GM21619 (cell line): ENCODE data around the gene HDGFL3.
"Not testable (repeated sequence)": the region's sequence is repeated elsewhere in the genome, so short reads cannot be mapped to it uniquely, and the experiment has no call there.

Experiments
- ATAC-seq: cut with Tn5 transposase; IDR thresholded peaks from one replicate; pipeline ENCODE4 v1.9.1; 2021; ENCODE audit not compliant: unreplicated experiment

The HDGFL3 gene

GRCh38 chr15:83104141-83104540 is 103.5 kb downstream of the HDGFL3 start:
- no peak for ATAC-seq

DNA sequence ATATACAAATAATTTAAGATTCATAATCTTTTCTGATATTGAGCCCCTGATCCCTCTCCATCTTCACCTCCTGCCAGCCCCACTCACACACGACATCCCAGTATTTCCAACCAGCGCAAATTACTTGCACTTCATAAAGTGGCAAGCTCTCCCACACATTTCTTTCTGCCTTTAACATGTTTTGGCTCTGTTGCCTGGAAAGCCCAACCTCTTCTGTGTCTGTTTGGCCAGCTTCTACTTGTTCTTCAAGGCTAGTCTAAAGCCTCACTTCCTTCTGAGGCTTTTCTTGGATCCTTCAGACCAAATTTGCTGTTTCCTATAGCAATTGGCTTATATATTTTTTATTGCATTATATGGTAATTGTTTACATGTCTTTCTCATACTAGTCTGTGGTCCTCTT is 105.3 kb downstream of the HDGFL3 start:
- no peak for ATAC-seq

DNA sequence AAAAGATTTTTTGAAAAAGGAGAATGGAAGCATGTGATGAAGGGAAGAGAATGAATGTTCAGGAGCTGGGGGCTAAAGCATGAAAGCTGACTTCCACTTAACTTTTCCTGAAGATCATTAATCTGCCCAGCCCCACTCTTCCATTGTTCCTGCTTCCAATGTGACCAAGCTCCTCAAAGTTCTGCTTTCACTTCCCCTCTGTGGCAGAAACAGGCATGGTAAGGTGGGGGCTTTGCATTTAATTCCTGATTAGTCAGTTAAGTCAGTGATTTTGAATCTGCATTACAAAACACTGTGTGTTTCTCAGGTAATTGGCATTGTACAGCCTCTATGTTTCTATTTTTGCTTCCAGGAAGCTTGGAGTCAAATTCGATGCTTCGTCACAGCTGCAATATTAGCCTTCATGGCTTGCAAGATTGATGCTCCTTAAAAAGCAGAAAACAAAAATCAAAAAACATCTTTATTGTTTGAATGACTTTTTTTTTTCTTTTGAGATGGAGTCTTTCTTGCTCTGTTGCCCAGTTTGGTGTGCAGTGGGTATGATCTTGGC is 107.5 kb downstream of the HDGFL3 start:
- ATAC-seq, result no peak

DNA sequence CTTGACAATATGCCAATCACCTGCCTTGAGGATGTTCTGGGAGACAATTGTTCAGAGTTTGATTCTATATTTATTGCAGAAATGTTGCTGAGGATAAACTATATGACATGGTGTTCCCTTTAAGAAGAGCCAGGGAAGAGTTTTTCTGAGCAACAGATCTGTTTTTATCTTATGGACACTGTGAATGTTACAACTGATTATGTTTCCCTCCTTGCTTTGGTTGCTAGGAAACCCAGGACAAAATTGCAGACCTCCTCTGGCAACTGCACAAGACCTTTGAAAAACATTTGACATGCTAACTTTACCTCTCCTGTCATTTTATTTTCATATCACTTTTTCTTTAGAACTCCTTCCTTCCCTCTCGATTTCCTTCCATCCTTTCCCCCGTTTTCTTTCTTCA is 108.3 kb downstream of the HDGFL3 start:
- ATAC-seq, result no peak

- ATAC-seq, result no peak
Measured at GRCh38 chr15:83098079-83098478, 109.5 kb downstream of the HDGFL3 start.

DNA sequence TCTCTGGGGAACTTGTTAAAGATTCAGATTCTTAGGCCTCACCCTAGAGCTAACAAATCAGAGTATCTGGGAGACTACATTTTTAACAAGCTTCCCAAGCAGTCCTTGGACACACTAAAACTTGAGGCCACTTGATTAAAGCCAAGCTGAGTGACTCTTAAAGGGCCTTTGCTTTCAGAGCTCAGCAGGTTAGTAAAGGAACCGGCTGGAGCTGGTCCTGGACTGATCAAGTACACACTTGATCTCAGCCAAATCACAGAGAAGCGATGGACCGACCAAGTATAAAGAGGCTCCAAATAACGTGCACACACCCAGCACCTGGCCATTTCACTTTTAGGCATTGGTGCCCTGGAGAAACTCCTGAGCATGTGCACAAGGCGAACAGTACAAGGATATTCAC is 113.0 kb downstream of the HDGFL3 start:
- ATAC-seq, result no peak

DNA sequence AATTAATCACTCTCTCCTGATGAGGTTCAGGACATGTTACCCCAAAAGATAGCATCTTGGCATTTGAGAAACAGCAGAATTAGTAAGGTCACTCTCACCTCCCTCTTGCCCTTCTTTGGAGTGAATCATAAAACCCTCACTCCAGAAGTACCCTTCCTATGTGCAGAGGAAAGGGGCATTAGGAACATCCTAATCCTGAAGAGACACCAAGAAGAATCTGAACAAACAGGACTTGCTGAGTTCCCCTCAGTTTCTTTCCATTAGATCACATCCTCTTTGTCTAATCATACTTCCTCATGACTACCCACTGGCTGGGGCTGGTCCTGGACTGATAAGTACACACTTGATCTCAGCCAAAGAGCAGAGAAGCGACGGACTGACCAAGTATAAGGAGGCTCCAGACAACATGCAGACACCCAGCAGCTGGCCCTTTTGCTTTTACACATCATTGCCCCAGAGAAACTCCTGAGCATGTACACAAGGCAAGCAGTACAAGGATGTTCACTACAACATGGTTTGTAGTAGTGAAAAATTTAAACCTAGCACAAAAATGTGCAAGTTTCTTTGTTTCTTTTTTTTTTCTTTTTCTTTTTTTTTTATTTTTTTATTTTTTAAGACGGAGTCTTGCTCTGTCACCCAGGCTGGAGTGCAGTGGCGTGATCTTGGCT is 115.2 kb downstream of the HDGFL3 start:
- ATAC-seq, result peak; percentile 84

DNA sequence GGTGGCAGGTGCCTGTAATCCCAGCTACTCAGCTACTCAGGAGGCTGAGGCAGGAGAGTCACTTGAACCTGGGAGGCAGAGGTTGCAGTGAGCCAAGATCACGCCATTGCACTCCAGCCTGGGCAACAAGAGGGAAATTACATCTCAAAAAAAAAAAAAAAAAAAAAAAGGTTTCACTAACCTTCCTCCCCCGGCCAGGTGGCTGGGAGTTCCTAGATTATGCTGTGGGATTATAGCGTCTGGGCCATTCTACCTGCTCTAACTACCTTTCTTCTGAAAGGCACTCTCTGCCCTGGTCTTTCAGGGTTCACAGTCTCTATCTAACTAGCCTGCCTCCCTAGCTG is 115.7 kb downstream of the HDGFL3 start:
- not testable (repeated sequence) for ATAC-seq

DNA sequence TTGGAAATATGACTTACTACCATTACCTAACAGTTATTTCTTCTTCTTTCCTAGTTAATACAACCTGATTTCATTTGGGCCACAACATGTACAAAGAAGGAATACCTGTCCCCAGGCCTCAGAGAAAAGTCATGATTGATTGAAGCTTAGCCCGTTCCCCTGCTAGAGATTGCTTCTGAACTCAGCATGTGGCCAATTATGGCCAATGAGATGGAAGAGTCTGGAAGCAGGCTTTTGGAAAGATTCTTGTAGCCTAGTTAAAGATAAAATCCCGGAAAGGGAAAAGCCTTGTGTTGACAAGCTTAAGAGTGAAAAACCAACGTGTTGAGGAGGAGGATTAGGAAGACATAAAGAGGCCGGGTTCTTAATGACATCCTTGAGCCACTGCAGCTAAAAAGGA is 117.2 kb downstream of the HDGFL3 start:
- ATAC-seq, result no peak

GRCh38 chr15:83088876-83089275 is 118.7 kb downstream of the HDGFL3 start:
- no peak for ATAC-seq

DNA sequence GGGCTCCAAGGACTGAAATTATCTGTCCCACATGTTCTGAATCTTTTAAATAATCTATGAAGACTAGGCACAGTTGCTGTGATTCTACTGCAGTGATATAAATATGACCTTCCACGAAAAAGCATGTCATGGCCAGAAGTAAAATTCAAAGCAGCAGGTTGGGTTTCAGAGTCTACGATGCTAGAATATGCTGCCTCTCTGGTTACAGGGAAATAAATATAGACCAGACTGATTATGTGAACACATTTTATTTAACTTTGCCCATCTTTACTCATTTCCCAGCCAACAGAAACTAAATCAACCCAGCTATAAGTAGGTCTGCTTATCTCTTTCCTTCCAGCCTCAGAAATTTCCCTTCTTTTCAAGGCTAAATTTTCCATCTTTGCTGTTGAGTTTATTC is 120.0 kb downstream of the HDGFL3 start:
- ATAC-seq, result no peak

DNA sequence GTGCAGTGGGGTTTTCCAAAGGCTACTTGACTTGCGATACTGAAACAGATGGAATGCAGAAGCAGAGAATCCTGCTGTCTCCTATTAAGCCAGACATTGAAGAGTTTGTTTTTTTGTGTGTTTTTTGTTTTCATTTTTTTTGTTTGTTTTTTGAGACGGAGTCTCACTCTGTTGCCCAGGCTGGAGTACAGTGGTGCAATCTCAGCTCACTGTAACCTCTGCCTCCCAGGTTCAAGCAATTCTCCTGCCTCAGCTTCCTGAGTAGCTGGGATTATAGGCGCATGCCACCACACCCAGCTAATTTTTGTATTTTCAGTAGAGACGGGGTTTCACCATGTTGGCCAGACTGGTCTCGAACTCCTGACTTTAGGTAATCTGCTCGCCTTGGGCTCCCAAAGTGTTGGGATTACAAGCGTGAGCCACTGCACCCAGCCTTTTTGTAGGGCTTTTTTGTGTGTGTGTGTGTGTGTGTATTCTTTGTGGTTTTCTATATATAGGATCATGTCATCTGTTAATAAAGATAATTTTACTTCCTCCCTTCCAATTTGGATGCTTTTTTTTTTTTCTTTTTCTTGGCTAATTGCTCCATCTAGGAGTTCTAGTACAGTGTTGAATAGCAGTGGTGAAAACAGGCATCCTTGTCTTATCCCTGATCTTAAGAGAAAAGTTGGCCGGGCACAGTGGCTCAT is 121.6 kb downstream of the HDGFL3 start:
- ATAC-seq, result not testable (repeated sequence)

DNA sequence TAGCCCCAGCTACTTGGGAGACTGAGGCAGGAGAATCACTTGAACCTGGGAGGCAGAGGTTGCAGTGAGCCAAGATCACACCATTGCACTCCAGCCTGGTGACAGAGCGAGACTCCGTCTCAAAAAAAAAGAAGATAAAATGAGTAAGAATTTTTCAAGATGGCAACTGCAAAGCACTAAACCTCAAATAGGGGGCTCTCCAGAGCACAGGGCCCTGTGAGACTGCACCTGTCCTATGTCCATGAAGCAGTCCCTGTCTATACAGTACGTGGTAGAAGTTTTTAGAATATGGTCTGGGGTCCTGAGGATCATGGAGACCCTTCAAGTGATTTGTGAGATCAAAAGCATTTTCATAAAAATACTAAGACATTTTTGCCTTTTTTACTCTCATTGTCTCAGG is 122.2 kb downstream of the HDGFL3 start:
- not testable (repeated sequence) for ATAC-seq

GRCh38 chr15:83082730-83083386 is 124.8 kb downstream of the HDGFL3 start:
- ATAC-seq, result no peak

DNA sequence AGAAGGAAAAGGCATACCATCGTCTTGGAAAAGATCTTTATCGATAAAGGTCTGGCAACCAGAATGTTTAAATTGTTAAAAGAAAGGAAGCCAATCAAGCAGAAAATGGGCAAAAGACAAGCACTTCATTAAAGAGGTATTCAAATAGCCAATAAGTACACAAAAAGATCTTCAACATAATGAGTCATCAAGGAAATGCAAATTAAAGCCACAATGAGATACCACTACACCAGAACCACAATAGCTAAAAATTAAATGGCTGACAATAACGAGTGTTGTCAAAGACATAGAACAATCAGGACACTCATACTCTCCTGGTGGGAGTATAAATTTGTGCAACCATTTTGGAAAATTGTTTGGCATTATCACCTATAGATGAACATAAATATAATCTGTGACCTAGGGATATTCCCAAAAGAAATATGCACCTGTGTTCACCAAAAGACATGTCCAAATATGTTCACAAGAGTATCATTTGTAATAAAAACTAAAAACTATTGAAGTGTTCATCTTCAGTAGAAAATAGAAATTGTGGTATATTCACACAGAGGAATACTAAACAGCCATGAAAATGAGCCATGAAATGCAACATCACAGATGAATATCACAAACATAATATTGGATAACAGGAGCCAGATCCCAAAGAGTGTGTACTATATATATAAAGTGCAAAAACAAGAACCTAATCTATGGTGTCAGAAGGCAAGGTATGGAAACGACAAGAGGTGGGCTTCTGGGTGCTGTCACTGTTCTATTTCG is 126.2 kb downstream of the HDGFL3 start:
- ATAC-seq, result peak; percentile 53

- no peak for ATAC-seq
Measured at GRCh38 chr15:83078712-83079111, 128.9 kb downstream of the HDGFL3 start.
